Measurements from ENCODE around the gene PARP12. TPM values are rescaled to one million over a fixed set of nuclear protein-coding genes. Genes with fewer than 3 reads are reported as not detected.

Gene PARP12
- total and polyA plus RNA-seq, 9 of the 15 experiments (the other 6 are each of a cell fraction or from before 2014, with no cell fraction given): 4.6 to 40.4 (median 23.5) TPM

- TF ChIP-seq SIN3B (IDR thresholded peaks at IDR 0.05; ENCODE audit: low read depth) (no peak), CHD1 (IDR thresholded peaks at IDR 0.05; ENCODE audit: low read length) (no peak), TCF7L2 (IDR thresholded peaks at IDR 0.05; ENCODE audit: low read depth, low read length) (no peak), NR2C2 (CRISPR knock-in tag; IDR thresholded peaks at IDR 0.05) (no peak; the same call in 1 of the 2 replicates), NR2C2 (tag; IDR thresholded peaks at IDR 0.05) (peak; percentile 32; the same call in 1 of the 2 replicates), BACH1 (tag; IDR thresholded peaks at IDR 0.05) (no peak), TAF15 (IDR thresholded peaks at IDR 0.05; ENCODE audit: low read depth, low read length) (no peak), ZNF282 (CRISPR knock-in tag; IDR thresholded peaks at IDR 0.05) (no peak), HIVEP1 (CRISPR knock-in tag; IDR thresholded peaks at IDR 0.05) (no peak), POU5F1 (IDR thresholded peaks at IDR 0.05; ENCODE audit: borderline replicate concordance, low read depth, low read length, partially characterized antibody) (no peak), RB1 (IDR thresholded peaks at IDR 0.05; ENCODE audit: low read depth) (peak; percentile 68), RAD51 (IDR thresholded peaks at IDR 0.05; ENCODE audit: borderline replicate concordance, low read depth) (no peak), PCBP2 (IDR thresholded peaks at IDR 0.05; ENCODE audit: low read depth, low read length, poor library complexity, severe bottlenecking) (no peak), ZNF507 (tag; conservative IDR thresholded peaks at IDR 0.05) (no peak), HMBOX1 (IDR thresholded peaks at IDR 0.05) (no peak; the same call in 1 of the 2 replicates), ZNF263 (CRISPR knock-in tag; IDR thresholded peaks at IDR 0.05; ENCODE audit: borderline replicate concordance) (no peak), HDAC2 (IDR thresholded peaks at IDR 0.05) (no peak), SMAD1 (IDR thresholded peaks at IDR 0.05; ENCODE audit: low read depth, low read length, partially characterized antibody) (no peak), ATF2 (CRISPR knock-in tag; IDR thresholded peaks at IDR 0.05) (no peak), CTCF (IDR thresholded peaks at IDR 0.05 in 2 of 3, conservative IDR thresholded peaks at IDR 0.05 in 1 of 3; ENCODE audit: insufficient read depth in 2 of 3, low read depth in 1 of 3, low read length in 3 of 3) (peak; percentile 80 to 94 (median 93)), ZBTB9 (CRISPR knock-in tag; IDR thresholded peaks at IDR 0.05) (no peak), MEF2A (IDR thresholded peaks at IDR 0.05; ENCODE audit: control insufficient read depth, low read depth, low read length) (no peak), MTA3 (IDR thresholded peaks at IDR 0.05; ENCODE audit: borderline replicate concordance) (0 out of 2 replicates have a peak, but pooled peaks have one; percentile 52), FUS (optimal IDR thresholded peaks at IDR 0.05; ENCODE audit: low read depth, low read length) (no peak)
These were observed 56.8 kb downstream of the PARP12 start (continued) for GRCh38 chr7:140005754-140006503.

Measured in K562 (cell line).